HG03175 (cell line): ENCODE measurements around the gene LIPC.
"Not testable (repeated sequence)": the region's sequence is repeated elsewhere in the genome, so short reads cannot be mapped to it uniquely, and the experiment has no call there.

ENCODE experiments used
- ATAC-seq: cut with Tn5 transposase; IDR thresholded peaks from one replicate; pipeline ENCODE4 v1.9.1; 2021; ENCODE audit warnings: mild to moderate bottlenecking, moderate library complexity; ENCODE audit not compliant: unreplicated experiment

The LIPC gene

GRCh38 chr15:58603927-58604326 is 172.1 kb downstream of the LIPC start:
- not testable (repeated sequence) for ATAC-seq

GRCh38 chr15:58604455-58604923 is 172.7 kb downstream of the LIPC start:
- no peak for ATAC-seq

GRCh38 chr15:58605931-58606530 is 174.2 kb downstream of the LIPC start:
- ATAC-seq = no peak

- no peak for ATAC-seq
Observed at GRCh38 chr15:58606577-58607080, 174.8 kb downstream of the LIPC start.

- ATAC-seq = no peak
Observed at GRCh38 chr15:58608129-58608590, 176.4 kb downstream of the LIPC start.

- no peak for ATAC-seq
Observed at GRCh38 chr15:58608711-58609110, 176.9 kb downstream of the LIPC start.

GRCh38 chr15:58611731-58612676 is 180.2 kb downstream of the LIPC start:
- no peak for ATAC-seq

GRCh38 chr15:58616171-58616570 is 184.4 kb downstream of the LIPC start:
- ATAC-seq = no peak
